Heart left ventricle (tissue), 16 donors: ENCODE measurements around the gene CSMD2. TPM values are rescaled to one million over a fixed set of nuclear protein-coding genes. Genes with fewer than 3 reads are reported as not detected.
A peak's percentile ranks its signal among the peaks of the same experiment; 100 is the strongest.

Source experiments
- ATAC-seq, 4 donors: fragments of 200-7000 bp; cut with Tn5 transposase; one replicate each; pipeline ENCODE4 v1.9.1; 2020 to 2022; ENCODE audit warnings: moderate library complexity in 4 of 4, mild to moderate bottlenecking in 3 of 4, moderate number of reproducible peaks in 1 of 4
- DNase-seq, 5 donors: peaks; one replicate each; pipeline ENCODE4 v3.0.0-alpha.2; 2020
- H3K27ac ChIP-seq, 12 donors: fragments of 200-600 bp; sonication (generic) in 4 of 12; one replicate each; pipeline versions ENCODE4 v1.5.0 to v1.8.0; 2016 to 2022; ENCODE audit warnings: mild to moderate bottlenecking in 2 of 12
- H3K27me3 ChIP-seq, 9 donors: fragments of 200-600 bp; sonication (generic) in 2 of 9; one replicate each; pipeline versions ENCODE4 v1.5.1 to v1.8.0; 2016 to 2022; ENCODE audit warnings: mild to moderate bottlenecking in 3 of 9
- H3K36me3 ChIP-seq, 9 donors: fragments of 200-600 bp; sonication (generic) in 2 of 9; one replicate each; pipeline versions ENCODE4 v1.5.0 to v1.8.0; 2018 to 2022; ENCODE audit warnings: mild to moderate bottlenecking in 2 of 9
- H3K4me1 ChIP-seq, 12 donors: fragments of 200-600 bp; sonication (generic) in 4 of 12; one replicate each; pipeline versions ENCODE4 v1.5.0 to v1.8.0; 2016 to 2022; ENCODE audit warnings: mild to moderate bottlenecking in 3 of 12
- H3K4me3 ChIP-seq, 12 donors: fragments of 200-600 bp; sonication (generic) in 4 of 12; one replicate each; pipeline versions ENCODE4 v1.5.0 to v1.8.0; 2017 to 2022; ENCODE audit warnings: mild to moderate bottlenecking in 9 of 12, moderate library complexity in 4 of 12
- H3K9me3 ChIP-seq, 12 donors: fragments of 200-600 bp; sonication (generic) in 4 of 12; one replicate each; pipeline versions ENCODE4 v1.5.0 to v1.8.0; 2016 to 2022; ENCODE audit warnings: mild to moderate bottlenecking in 1 of 12
- CTCF ChIP-seq, 12 donors: fragments of 200-600 bp; sonication (generic) in 4 of 12; IDR thresholded peaks; one replicate each; pipeline versions ENCODE4 v1.5.0 to v1.8.0; 2018 to 2022; ENCODE audit warnings: antibody characterized with exemption in 12 of 12, mild to moderate bottlenecking in 5 of 12
- POLR2A ChIP-seq, 2 donors: fragments of 450-650 bp; IDR thresholded peaks; one replicate each; pipeline ENCODE4 v1.6.1; 2017; ENCODE audit warnings: antibody characterized with exemption in 2 of 2, mild to moderate bottlenecking in 2 of 2, moderate library complexity in 2 of 2
- WGBS, 4 donors: extraction: QIAGEN DNeasy Blood & Tissue Kit in 2 of 4; methylation state at CpG; one replicate each; pipeline versions ENCODE4 v1.1.5 to v1.1.7; 2013 to 2018; 5-methylcytosine and 5-hydroxymethylcytosine counted together
- intact Hi-C, 10 donors: fragments of 100-400 bp; cut with DNase I; formaldehyde crosslinking; loops; one replicate each; pipeline versions ENCODE4 v1.11.1 to v1.14.2; 2022
- polyA plus RNA-seq, 2 donors: library from polyadenylated mRNA; stranded (reverse); fragments of 200-250 nt; gene quantifications; one replicate each; pipeline ENCODE4 v1.2.3, GENCODE V29; 2013
- total RNA-seq, 9 donors: library from RNA; depleted of rRNA in 2 of 9; stranded (reverse); fragments of >200 nt in 2 of 9; fragmentation: NEBNext Ultra II Directional in 3 of 9; extraction: Animal tissue kit (Norgen Biotek cat#: 25700) in 3 of 9; gene quantifications; one replicate each; pipeline versions ENCODE4 v1.1.0 to v1.2.4, GENCODE V29; 2016 to 2023
- donor health status: ischemic (EF 13 %, LVEDD 7.1; RV severe dilation, severe dysfunction).
- donor health status: healthy with polysubstance abuse.
- donor health status: DM: no; HTN: yes; CAD: no.
- donor health status: DM: no; HTN: no; CAD: no.
- donor health status: ischemic (EF 25% LVEDD 6.9; RV normal size, moderate dysfunction).
- donor health status: ischemic (EF 25% LVEDD 5.7; RV mildly dilated, moderate dysfunction).
- donor health status: healthy.
- donor health status: DM: yes; HTN: yes; CAD: no.
- donor health status: ischemic (EF 35%, LVEDD 5.7; RV mildly dilated, moderate dysfunction).
- donor health status: nonischemic (EF 11% LVEDD 7.7; RV severe dilation, severe dysfunction).
- donor health status: DM: yes; HTN: yes; CAD: no.
- donor health status: PGD.
- donor health status: ischemic (EF 29% LVEDD 5.4; RV normal size, mild dysfunction).
- donor health status: nonischemic (EF 23%, LVEDD 6.1; RV moderate dilation, normal function).

CSMD2 gene
- total and polyA plus RNA-seq, 11 donors = 0.02 to 0.79 (median 0.22) TPM

- intact Hi-C loops = loop anchor here in 4 of 10 donors (5.0 to 10.0 kb wide), 3 partner anchors 37 to 384 kb away; no protein-coding TSS in a partner anchor
- Histone ChIP-seq H3K9me3 (no peaks in the 10 kb centered on the region), H3K27me3 (peaks cover 0 to 9% (median 0%) of the 10 kb centered on the region in 9 donors), H3K4me3 (no peak overlapping the region), H3K27ac (no peak overlapping the region), H3K36me3 (no peaks in the 10 kb centered on the region), H3K4me1 (peaks cover 0 to 37% (median 8%) of the 10 kb centered on the region in 12 donors)
- no peak for ATAC-seq
- WGBS, 4 donors = 92 to 97% (median 95%) methylated on average over 9 of the region's 9 CpGs
- no peak for DNase-seq
- TF ChIP-seq POLR2A (IDR thresholded peaks at IDR 0.05) (no peak), CTCF (IDR thresholded peaks at IDR 0.05) (no peak)
Observed at GRCh38 chr1:33608825-33609400, 556.1 kb downstream of the CSMD2 start.

DNA sequence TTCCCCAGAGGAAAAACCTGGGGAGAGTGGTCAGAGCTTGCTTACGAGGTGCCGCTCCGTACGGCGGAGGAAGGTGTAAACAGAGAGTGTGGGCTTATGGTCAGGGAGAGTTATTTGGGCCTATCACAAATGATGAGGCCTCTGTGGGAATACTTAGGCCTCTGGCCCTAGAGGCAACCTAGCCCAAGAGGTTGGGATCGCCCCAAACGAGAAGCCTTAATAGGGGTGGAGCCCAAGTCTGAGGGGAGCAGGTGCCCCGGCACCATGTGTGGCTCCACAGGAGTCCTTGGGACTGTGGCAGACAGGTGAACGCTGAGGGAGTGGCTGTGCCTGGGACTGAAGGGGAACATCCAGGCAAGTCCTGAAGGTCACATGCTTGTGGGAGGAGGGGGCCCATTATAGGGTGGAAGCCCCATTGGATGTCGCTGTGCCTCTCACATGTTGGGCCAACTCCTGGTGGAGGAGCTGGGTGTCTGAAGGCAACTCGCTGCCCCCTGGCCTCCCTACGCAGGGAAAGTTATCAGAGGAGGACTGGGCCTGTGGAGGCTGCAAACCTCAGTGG lies 557.5 kb downstream of the CSMD2 start:
- intact Hi-C loops = loop anchor here in 4 of 10 donors (5.0 to 10.0 kb wide), 3 partner anchors 35 to 383 kb away; no protein-coding TSS in a partner anchor

DNA sequence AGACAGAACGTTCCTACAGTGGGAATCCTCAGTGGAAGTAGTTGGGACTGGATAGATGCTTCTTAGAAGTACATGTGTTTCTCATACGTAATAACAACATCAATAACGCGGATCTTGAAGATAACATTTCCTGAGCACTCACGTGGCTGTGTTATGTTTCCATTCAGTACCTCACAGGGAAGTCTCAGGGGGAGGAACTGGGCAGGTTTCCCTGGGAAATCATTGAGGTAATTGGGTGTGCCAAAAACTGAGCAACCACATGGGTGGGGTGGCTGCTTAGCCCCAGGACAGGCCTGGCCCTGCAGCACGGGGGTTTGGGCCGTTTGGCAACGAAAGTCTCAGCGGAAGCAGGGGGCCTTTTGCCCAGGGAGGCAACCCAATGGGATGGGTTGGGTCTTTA lies 558.8 kb downstream of the CSMD2 start:
- intact Hi-C loops = loop anchor here in 4 of 10 donors (5.0 to 10.0 kb wide), 3 partner anchors 34 to 381 kb away; no protein-coding TSS in a partner anchor
- no peaks in the 10 kb centered on the region for H3K27me3 ChIP-seq
- WGBS, 4 donors = 45 to 68% (median 60%) methylated on average over 9 of the region's 9 CpGs
- H3K9me3 ChIP-seq = no peaks in the 10 kb centered on the region
- H3K36me3 ChIP-seq = no peaks in the 10 kb centered on the region
- ATAC-seq (peak; percentile 70 to 88 (median 76)), DNase-seq (peak in 4 of 5 donors; percentile 62 to 77 (median 73))
- no peak overlapping the region for H3K4me3 ChIP-seq
- TF ChIP-seq POLR2A (IDR thresholded peaks at IDR 0.05) = no peak
- TF ChIP-seq CTCF (IDR thresholded peaks at IDR 0.05) = no peak
- H3K27ac ChIP-seq = peak overlapping the region in 9 of 12 donors; percentile 34 to 88 (median 76)
- H3K4me1 ChIP-seq = peaks cover 0 to 35% (median 8%) of the 10 kb centered on the region in 12 donors

More for the DNA sequence above, 557.5 kb downstream of the CSMD2 start:
- TF ChIP-seq CTCF (IDR thresholded peaks at IDR 0.05) (no peak), POLR2A (IDR thresholded peaks at IDR 0.05) (no peak)
- H3K9me3 ChIP-seq = no peaks in the 10 kb centered on the region
- H3K4me1 ChIP-seq = peaks cover 0 to 37% (median 8%) of the 10 kb centered on the region in 12 donors
- H3K36me3 ChIP-seq = no peaks in the 10 kb centered on the region
- H3K27me3 ChIP-seq = no peaks in the 10 kb centered on the region
- peak overlapping the region in 3 of 12 donors; percentile 73 to 85 (median 76) for H3K27ac ChIP-seq
- 86 to 93% (median 89%) methylated on average over 12 of the region's 12 CpGs for WGBS, 4 donors
- H3K4me3 ChIP-seq = no peak overlapping the region
- ATAC-seq (no peak), DNase-seq (no peak)

GRCh38 chr1:33602271-33602670 lies 562.8 kb downstream of the CSMD2 start:
- TF ChIP-seq POLR2A (IDR thresholded peaks at IDR 0.05) = no peak
- no peak for TF ChIP-seq CTCF (IDR thresholded peaks at IDR 0.05)
- Histone ChIP-seq H3K9me3 (no peaks in the 10 kb centered on the region), H3K27ac (no peak overlapping the region), H3K4me1 (peaks cover 0 to 26% (median 8%) of the 10 kb centered on the region in 12 donors), H3K36me3 (no peaks in the 10 kb centered on the region), H3K27me3 (no peaks in the 10 kb centered on the region), H3K4me3 (no peak overlapping the region)
- 87 to 97% (median 90%) methylated on average over 9 of the region's 9 CpGs for WGBS, 4 donors
- ATAC-seq = no peak
- DNase-seq = no peak
- intact Hi-C loops = loop anchor here in 3 of 10 donors (5.0 to 10.0 kb wide), 3 partner anchors 130 to 377 kb away; partner anchors contain the start of gene ZSCAN20 (in 1 of the 3)
